GM19043 (cell line): ENCODE results near the gene NCMAP.
"Not testable (repeated sequence)": the region's sequence is repeated elsewhere in the genome, so short reads cannot be mapped to it uniquely, and the experiment has no call there.

Experiments
- ATAC-seq: cut with Tn5 transposase; IDR thresholded peaks from one replicate; pipeline ENCODE4 v1.9.1; 2021; ENCODE audit warnings: low read depth; ENCODE audit not compliant: unreplicated experiment

The NCMAP gene, protein sequence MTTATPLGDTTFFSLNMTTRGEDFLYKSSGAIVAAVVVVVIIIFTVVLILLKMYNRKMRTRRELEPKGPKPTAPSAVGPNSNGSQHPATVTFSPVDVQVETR

DNA sequence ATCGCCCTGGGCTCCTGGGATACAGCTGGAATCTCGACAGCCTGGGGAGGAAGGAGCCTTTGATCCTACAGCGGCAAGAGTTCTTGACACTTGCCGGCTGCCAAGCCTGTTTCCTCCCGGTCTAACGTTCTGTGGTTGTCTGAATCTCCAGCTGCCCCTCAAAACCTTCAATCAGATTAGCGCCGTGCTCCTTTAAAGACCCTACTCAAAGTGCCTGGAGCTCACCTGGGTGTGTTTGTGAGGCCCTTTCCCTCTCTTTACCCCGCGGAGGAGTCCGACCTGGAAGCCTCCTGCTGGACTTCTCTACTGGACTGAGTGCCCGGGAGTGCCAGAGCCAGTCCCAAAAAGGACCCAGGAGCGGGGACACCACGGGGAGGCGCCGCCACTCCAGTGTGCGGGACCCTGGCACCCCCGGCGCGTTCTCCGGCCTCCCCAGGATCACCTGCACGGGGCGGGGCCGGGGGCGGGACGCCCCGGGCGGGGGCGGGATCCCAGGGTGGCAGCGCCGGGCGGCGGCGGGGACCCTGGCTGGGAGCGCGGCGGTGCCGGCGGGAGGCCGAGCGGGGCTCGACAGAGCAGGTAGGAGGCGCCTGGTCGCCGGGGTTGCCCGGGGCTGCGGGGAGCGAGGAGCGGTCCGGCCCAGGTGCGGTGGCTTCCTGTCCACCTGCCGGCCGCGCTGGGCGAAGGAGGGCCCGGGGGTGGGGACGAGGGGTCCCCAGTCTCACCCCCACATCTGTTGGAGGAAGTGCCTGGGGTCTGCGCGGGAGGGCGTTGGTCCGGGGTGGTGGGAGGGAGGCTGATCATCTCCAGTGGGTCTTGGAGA, at the start of gene NCMAP:
Gene NCMAP (plus strand): TSS at position 497 of the 823 bp plus-strand sequence. CDS start 39,344 bp downstream, outside the sequence.
- ATAC-seq: no peak

- ATAC-seq: no peak
Observed at GRCh38 chr1:24506691-24507381, 49.1 kb upstream of the NCMAP start.

- ATAC-seq: no peak
Observed at GRCh38 chr1:24507405-24507804, 48.5 kb upstream of the NCMAP start.

DNA sequence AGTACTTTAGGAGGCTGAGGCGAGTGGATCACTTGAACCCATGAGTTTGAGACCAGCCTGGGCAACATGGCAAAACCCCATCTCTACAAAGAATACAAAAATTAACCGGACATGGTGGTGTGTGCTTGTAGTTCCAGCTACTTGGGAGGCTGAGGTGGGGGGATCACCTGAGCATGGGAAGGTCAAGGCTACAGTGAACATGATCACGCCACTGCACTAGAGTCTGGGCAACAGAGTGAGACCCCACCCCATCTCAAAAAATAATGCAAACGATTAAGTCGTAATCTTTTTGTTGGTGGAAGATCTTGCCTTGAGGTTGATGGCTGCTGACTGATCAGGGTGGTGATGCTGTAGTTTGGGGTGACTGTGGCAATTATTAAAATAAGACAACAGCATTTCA, 47.0 kb upstream of the NCMAP start:
- no peak for ATAC-seq

- ATAC-seq: no peak
Observed at GRCh38 chr1:24513706-24514105, 42.2 kb upstream of the NCMAP start.

DNA sequence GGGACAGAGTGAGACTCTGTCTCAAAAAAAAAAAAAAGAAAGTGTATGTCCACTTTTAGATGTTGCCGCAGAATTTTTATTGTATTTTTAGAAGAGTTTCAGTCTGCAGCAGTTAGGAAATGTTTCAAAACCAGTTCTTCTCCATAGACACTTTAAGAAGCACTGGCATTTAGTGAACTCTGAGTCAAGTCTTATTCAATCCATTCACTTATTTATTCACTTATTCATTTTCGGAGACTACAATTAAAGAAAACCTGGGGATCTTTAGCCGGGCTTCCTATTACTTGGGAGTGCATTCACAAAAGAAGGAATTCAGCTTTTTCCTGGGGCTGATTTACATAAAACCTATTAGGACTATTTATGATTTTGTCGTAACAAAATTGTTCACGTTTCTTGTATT, 40.9 kb upstream of the NCMAP start:
- ATAC-seq: no peak

GRCh38 chr1:24515671-24516209, 40.1 kb upstream of the NCMAP start:
- ATAC-seq: not testable (repeated sequence)

GRCh38 chr1:24516506-24516905, 39.4 kb upstream of the NCMAP start:
- ATAC-seq: no peak

DNA sequence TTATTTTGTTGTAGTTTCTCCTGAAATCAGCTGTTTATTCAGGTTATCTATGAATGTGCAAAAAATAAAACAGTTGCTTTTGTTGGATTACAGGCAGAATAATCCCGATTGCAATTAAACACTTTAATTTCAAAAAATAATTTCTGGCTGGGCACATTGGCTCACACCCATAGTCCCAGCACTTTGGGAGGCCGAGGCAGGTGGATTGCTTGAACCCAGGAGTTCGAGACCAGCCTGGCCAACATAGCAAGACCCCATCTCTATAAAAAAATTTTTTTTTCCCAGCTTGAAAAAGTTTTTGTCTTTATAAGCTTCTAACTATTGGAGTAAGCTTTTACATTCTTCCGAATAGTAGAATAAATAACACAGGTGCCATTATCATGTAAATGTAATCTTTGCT, 38.0 kb upstream of the NCMAP start:
- ATAC-seq: no peak

DNA sequence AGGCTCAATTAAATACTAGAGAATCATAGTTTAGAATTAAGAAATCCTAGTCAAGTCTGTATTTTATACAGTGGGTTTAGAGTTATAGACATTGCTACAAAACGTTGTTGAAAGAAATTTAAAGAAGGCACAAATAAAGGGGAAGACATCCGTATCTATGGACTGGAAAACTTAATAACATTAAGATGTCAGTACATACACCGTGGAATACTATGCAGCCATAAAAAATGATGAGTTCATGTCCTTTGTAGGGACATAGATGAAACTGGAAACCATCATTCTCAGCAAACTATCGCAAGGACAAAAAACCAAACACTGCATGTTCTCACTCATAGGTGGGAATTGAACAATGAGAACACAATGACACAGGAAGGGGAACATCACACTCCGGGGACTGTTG, 35.6 kb upstream of the NCMAP start:
- not testable (repeated sequence) for ATAC-seq

- no peak for ATAC-seq
Observed at GRCh38 chr1:24525606-24526005, 30.3 kb upstream of the NCMAP start.

DNA sequence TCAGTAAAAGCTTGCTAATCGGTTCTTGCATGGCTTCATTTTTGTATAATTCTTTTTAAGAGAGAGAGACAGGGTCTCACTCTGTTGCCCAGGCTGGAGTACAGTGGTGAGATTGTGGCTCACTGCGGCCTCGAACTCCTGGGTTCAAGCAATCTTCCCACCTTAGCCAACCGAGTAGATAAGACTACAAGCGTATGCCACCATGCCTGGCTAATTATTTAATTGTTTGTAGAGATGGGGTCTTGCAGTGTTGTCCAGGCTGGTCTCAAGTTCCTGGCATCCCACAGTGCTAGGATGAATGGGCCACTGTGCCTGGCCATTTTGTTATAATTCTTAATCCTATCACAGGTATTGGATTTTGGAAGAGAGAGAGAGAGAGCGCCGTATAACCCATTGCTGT, 29.8 kb upstream of the NCMAP start:
- ATAC-seq: no peak

GRCh38 chr1:24526940-24527542, 28.8 kb upstream of the NCMAP start:
- ATAC-seq: no peak

DNA sequence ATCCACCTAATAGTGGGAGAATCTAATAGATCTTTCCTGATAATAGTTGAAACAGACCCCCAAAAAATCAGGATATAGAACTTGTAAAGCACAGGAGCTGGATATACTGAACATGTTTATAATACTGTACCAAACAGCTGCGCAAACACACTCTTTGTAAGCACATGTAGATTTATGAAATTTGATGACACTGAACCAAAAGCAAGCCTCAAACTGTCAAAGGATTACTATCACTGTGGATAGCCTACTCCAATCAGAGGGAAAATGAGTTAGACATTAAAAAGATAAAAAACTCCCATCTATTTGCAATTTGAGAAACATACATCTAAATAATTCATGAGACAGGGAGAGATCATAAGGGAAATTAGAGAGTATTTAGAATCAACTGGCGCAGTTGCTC, 27.1 kb upstream of the NCMAP start:
- no peak for ATAC-seq

DNA sequence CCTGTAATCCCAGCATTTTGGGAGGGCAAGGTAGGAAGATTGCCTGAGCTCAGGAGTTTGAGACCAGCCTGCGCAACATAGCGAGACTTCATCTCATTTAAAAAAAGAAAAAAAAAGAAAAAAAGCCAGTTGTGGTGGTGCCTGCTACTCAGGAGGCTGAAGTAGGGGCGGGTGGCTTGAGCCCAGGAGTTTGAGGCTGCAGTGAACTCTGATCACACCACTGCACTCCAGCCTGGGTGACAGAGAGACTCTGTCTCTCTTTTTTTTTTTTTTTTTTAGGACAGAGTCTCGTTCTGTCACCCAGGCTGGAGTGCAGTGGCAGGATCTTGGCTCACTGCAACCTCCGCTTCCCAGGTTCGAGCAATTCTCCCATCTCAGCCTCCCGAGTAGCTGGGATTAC, 26.6 kb upstream of the NCMAP start:
- not testable (repeated sequence) for ATAC-seq

DNA sequence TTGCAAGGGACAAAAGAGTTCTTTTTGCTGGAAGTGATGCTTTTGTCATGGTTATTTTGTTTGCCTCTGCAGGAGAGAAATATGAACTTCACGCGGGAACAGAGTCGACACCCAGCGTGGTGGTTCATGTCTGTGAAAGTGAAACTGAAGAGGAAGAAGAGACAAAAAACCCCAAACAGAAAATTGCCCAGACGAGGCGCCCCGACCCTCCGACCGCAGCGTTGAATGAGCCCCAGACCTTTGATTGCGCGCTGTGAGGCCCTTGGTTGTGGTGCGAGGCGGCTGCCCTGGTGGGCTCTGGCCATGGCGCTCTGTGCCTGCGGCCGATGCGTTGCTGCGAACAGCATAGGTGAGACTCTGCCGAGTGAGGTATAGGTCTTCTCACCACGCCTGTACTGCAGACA, 20.9 kb upstream of the NCMAP start:
- ATAC-seq: no peak

DNA sequence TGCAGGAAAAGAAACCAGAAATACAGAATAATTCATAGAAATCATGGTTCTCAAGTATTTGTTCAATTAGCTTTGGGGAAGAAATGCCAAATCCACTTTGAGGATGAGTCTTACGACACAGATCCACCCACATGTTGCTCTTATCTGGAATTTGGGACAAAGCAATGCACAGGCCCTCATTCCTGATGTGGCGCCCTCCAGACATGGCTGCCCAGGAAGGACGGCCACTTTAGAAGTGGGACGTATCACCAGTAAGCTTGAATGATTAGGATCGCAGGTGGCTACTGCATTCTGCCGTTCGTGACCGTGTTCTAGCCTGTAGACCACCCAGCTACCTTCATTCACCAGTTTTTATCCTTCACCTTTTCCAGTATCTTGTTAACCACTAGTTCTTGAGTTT, 20.1 kb upstream of the NCMAP start:
- no peak for ATAC-seq

DNA sequence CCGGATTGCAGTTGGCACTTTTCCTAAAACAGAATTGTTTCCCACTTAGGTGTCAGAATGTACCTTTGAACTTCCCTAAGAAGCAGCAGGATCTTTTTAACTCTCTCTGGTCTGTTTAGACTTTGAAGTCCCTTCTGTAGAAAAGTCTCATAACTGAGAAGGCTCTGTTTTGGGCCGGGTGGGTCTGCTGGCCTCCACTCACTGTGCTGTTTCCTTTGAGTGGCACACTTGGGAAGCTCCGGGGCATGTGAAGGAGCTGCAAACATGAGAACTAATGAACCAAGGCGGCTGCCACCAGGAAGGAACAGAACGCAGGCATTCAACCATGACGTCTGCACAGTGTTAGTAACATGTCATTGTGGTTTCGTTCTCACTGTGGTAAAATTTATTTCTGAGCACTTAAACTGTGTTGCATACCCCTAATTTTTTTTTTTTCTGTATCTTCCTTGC, 19.5 kb upstream of the NCMAP start:
- peak; percentile 70 for ATAC-seq

GRCh38 chr1:24540051-24540905, 15.6 kb upstream of the NCMAP start:
- ATAC-seq: no peak
